Measurements from ENCODE around the gene ATXN2.
"Not testable (repeated sequence)": the region's sequence is repeated elsewhere in the genome, so short reads cannot be mapped to it uniquely, and the experiment has no call there.

The ATXN2 gene

GRCh38 chr12:111573476-111573875 is 25.6 kb downstream of the ATXN2 start:
- DNase-seq: no peak

- no peak for DNase-seq
These were observed 28.8 kb downstream of the ATXN2 start for GRCh38 chr12:111570084-111570961.

DNA sequence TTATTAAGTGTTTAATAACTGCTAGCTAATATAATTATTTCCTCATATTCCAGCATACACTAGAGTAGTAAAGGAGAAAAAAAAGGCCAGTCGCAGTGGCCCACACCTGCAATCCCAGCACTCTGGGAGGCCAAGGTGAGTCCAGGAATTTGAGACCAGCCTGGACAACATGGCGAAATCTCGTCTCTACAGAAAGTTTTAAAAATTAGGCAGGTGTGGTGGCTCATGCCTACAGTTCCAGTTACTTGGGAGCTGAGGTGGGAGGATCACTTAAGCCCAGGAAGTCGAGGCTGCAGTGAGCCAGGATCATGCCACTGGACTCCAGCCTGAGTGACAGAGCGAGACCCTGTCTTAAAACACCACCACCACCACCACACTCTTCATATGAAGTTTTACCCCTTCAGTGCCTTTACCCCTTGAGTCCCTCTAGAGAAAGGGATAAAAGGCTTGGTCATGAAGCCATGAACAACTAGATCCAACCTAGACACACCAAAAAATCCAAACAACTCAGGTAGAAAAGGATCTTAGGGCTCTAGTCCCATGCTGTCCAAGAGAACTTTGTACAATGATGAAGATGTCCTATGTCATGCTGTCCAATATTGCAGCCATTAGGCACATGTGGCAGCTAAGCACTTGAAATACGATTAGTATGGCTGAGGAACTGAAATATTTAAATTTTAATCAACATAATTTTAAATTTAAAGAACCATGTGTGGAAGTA is 29.6 kb downstream of the ATXN2 start:
- no peak for DNase-seq

- DNase-seq: not testable (repeated sequence)
These were observed 38.3 kb downstream of the ATXN2 start for GRCh38 chr12:111560844-111561243.

DNA sequence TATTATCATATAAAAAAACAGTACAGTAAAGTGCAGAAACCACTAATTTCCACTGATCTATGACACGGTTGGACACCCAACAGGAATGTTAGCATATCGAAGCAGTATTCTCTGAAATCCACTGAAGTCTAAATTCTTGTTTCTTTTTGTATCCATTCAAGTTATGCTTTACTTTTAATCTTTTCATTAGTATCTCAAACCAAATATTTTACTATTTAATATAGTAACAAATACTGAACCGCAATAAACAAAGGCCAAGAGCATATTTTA is 41.1 kb downstream of the ATXN2 start:
- DNase-seq: no peak

DNA sequence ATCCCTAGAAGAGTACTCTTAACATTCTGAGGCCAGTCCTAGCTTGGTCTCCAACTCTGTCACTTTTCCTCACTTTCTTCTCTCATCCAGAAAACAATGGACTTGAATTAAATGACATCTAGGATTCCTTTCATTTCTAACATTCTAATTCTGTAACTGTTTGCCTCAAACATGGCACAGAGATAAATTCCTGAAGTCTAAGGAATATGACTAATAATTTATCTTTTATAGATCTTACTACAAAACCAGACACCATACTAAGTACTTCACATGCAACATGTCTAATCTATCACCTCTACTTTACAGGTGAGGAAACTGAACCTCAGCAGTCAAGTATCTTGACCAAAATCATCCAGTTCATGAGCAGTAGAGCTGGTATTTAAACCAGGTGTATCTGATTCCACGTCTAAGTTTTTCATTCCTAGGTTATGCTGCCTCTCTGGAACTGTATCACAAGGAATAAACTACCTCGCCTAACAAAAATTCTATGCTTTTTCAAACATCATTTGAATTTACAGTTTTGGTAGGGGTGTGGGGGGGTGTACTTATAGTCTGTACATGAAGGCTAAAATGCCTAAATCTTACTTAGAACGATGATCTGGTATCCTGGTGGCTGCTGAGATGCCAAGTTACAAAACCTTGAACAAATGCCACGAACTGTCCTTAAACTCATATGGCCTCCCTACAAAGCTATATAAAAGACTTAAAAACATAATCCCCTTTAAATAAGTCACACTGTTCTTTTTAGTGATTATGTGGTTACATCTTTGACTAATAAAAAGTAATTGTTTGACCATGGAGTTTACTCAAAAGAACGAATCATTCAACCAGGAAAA is 41.6 kb downstream of the ATXN2 start:
- no peak for DNase-seq

- no peak for DNase-seq
These were observed 42.4 kb downstream of the ATXN2 start for GRCh38 chr12:111556676-111557075.

DNA sequence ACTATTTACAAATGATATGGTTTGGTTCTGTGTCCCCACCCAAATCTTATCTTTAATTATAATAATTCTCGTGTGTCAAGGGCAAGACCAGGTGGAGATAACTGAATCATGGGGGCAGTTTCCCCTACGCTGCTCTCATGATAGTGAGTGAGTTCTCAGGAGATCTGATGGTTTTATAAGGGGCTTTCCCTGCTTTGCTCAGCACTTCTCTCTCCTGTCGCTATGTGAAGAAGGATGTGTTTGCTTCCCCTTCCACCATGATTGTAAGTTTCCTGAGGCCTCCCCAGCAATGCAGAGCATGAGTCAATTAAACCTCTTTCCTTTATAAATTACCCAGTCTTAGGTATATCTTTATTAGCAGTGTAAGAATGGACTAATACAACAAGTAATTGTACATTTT is 43.8 kb downstream of the ATXN2 start:
- not testable (repeated sequence) for DNase-seq

GRCh38 chr12:111546758-111547383 is 52.2 kb downstream of the ATXN2 start:
- peak; percentile 6 to 22 for DNase-seq

DNA sequence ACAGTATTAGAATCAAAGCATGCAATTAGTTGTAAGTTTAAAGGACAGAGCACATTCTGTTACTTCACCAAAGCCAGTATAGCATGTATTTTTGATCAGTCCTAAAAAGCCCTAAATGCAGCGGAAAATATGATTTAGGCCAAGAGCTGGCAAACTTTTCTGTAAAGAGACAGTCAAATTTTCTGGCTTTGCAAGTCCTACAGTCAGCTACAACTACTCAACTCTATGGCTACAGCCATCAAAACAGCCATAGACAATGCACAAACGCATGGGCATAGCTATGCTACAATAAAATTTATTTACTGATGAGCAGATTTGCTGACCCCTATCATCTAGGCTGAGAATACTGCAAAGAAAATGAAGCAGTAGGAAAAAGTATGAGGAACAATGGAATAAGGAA is 52.9 kb downstream of the ATXN2 start:
- no peak for DNase-seq

DNA sequence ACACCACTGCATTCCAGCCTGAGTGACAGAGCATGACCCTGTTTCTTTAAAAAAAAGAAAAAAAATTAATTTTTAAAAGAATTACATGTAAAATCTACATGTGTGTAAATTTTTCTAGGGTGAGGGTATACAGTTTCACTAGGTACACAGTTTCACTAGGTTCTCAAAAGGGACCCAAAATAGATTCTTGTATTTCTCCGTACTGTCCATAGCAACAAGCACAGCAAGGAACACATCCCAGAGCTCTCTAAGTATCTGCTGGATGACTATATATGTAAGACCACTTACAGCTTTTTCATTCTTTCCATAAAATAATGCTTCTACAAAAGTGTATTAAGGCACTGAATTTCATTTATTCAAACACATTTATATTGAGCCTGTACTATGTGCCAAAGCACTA is 55.1 kb downstream of the ATXN2 start:
- DNase-seq: no peak

- DNase-seq: no peak
These were observed 66.4 kb downstream of the ATXN2 start for GRCh38 chr12:111532751-111533150.

GRCh38 chr12:111529424-111530368 is 69.4 kb downstream of the ATXN2 start:
- DNase-seq: peak; percentile 52 to 58

DNA sequence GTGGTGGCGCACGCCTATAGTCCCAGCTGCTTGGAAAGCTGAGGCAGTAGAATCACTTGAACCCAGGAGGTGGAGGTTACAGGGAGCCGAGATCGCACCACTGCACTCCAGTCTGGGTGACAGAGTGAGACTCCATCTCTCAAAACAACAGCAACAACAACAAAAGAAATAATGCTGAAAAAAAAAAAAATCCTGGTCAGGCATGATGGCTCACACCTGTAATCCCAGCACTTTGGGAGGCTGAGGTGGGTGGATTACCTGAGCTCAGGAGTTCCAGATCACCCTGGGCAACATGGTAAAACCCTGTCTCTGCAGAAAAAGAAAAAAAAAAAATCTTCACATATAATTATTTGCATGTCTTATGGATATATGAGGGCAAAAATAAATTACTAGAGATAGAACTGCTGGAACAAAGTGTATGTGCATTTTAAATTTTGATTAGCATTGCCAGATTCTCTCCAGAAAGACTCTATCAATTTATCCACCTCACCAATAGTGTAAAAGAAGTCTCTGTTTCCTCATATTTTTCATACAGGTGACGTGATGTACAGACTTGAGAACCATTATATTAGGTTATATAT is 75.4 kb downstream of the ATXN2 start:
- DNase-seq: no peak

GRCh38 chr12:111521801-111522200 is 77.3 kb downstream of the ATXN2 start:
- DNase-seq: no peak

DNA sequence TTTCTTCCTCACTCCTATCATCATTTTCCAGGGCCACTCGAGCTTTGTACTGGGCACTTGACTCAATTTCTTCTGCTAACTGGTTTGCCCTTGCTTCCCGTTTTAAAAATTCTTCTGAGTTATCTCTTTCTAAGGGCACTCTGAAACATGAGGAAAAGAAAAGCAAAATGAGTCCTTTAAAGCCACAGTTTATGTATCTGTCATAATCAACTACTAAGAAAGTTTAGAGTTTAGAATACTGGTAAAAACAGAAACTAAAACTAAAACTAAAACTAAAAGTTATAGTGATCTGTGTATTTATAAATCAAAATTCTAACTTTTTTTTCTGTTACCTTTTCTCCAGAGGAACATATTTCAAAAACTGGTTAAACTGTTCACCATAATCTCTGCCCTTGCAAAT is 79.2 kb downstream of the ATXN2 start:
- no peak for DNase-seq

GRCh38 chr12:111519083-111519482 is 80.0 kb downstream of the ATXN2 start:
- DNase-seq: no peak

GRCh38 chr12:111507719-111508118 is 91.4 kb downstream of the ATXN2 start:
- not testable (repeated sequence) for DNase-seq

GRCh38 chr12:111507258-111507657 is 91.9 kb downstream of the ATXN2 start:
- not testable (repeated sequence) for DNase-seq

- DNase-seq: no peak
These were observed 92.9 kb downstream of the ATXN2 start for GRCh38 chr12:111506260-111506659.

DNA sequence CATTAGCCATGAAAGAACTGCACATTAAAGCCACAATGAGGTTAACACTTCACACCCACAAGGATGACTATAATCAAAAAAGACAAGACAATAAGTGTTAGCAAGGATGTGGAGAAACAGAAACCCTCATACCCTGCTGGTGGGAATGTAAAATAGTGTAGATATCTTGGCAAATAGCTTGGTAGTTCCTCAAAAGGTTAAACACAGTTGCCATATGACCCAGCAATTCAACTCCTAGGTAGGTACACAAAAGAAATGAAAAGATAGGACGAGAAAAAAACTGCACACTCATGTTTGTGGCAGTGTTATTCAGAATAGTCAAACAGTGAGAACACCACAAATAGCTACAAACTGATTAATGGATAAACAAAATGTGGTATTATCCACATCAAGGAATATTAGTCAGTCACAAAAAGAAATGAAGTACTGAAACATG is 93.5 kb downstream of the ATXN2 start:
- DNase-seq: no peak
